Stimulated activated CD8-positive, alpha-beta memory T cell treated with anti-CD3 and anti-CD28 coated beads, Interleukin-7, amount 100 ng/mL, for 4 hours (primary cell): ENCODE results near the gene MATK.
"Not testable (repeated sequence)": the region's sequence is repeated elsewhere in the genome, so short reads cannot be mapped to it uniquely, and the experiment has no call there.

ENCODE experiments used
- DNase-seq, 2 donors: peaks; one replicate each; pipeline ENCODE4 v3.0.0-alpha.2; 2020; ENCODE audit warnings: low read depth in 2 of 2

MATK gene

DNA sequence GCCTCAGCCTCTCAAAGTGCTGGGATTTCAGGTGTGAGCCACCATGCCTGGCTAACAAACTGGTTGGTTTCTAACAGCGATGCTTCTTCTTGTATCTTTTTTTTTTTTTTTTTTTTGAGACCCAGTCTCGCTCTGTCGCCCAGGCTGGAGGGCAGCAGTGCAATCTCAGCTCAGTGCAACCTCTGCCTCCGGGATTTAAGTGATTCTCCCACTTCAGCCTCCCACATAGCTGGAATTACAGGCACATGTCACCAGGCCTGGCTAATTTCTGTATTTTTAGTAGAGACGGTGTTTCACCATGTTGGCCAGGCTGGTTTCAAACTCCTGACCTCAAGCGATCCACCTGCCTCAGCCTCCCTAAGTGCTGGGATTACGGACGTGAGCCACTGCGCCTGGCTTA, 30.0 kb upstream of the MATK start:
- not testable (repeated sequence) for DNase-seq

DNA sequence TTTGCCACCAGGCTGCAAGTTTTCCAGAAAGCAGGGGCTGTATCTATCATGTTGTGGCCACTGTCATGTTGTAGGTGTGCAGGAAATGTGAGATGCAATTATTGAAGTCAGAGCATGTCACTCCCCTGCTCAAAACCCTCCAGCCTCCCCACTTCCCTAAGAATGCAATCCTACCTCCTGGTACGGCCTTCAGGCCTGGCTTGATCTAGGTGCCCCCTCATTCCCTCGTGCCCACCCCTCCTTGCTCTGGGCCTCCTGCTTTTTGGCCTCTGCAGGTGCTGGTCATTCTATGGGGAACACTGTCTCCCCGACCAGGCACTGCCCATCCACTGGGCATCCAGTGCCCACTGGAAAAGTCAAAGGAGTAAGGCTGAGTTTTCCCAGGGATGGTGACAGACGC, 28.5 kb upstream of the MATK start:
- no peak for DNase-seq

DNA sequence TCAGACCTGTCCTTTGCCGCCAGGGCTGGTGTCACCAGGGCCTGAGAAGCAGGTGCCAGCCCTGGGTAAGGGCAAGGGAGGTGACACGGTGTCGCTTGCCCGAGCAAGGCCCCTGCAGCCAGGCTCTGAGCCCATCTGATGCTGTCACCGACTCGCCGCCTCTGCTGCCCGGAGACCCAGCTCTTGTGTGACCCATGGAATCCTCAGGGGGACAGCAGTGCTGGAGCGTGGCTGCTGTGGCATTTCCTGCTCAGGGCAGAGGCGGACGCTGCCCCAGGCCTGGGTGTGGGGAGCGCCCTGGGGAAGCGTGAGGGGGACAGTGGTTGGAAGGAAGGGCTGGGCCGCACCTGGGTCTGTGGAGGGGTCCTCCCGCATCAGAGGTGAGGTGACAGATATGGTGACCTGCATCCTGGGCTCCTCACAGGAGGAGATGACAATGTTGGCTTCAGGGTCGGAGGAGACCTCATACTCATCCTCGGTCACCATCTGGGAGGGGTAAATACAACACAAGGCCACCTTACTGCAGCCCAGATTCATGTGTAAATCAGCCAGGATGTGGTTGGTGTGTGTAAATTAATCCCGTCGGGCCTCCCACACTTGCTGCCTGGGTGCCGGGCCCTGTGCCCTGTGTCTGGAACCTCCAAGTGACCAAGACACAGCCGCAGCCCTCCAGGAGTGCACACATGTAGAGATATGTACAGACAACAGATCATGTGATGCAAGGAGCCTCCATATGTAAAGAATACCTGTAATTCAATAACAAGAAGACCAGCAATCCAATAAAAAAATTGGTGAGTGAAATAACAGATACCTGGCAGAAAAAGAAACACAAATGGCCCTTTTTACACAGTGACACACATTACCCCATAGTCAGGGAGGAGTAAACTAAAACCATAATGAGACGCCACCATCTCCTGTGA, 27.6 kb upstream of the MATK start:
- no peak for DNase-seq

DNA sequence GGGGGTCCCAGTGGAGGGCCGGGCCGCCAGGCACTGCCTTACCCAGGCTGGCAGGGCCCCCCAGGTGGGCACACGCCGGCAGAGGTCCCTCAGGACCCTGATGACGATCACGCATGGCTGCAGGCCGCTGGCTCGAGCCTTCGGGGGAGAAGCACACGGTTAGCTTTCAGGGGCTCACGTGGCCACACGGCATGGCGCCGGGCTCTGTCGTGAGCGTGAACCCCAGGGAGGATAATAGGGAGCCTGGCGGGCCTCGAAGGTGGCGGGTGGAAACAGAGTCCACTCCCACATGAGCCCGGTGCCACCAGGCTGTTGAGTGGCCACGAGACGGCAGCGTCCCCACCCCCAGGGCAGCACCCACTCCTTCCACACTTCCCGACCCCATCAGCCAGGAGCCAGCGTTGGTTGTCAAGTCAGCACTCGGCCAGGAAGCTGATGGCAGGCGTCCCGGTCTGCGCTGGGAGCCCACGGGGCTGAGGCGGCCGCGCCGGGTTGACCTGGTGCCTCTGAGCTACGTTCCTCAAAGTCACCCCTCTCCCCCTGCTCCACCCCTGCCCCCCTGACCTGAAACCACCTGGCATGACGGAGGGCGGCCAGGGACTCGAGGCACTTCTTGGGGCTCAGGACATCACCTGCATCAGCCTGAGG, 24.7 kb upstream of the MATK start:
- DNase-seq, result no peak

DNA sequence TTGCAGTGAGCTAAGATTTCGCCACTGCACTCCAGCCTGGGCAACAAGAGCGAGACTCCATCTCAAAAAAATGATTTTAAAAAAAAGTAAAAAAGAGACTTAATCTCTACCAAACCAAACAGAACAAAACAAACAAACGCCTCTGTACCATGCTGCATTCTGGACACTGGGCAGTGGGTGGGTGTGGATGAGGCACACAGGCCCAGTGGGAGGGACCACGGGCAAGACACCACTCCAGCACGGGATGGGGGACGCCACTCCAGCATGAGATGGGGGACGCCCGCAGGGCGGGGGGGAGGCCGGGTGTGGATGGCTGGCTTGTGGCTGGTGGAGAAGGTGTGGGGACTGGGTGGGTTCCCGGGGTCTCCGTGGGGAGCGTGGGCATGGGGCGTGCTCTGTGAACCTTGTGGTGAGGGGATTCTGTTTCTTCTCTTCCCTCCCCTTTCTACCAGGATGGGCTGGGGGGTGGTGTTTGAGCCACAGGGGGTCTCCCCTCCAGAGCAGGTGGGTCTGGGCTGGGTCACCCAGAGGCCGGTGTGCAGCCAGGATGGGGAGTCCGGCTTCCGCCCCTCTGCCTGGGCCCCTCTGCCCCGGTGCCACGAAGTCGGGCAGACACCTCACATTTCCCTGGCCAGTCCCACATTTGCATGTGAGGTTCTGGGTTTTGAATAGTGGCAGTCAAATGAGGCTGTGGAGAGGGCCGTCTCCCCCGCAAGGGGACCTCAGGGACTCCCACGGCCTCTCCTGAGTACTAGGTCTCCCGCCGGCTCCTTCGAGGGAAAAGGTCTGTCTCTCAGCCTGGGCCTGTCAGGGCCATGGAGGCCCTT, 23.9 kb upstream of the MATK start:
- no peak for DNase-seq

DNA sequence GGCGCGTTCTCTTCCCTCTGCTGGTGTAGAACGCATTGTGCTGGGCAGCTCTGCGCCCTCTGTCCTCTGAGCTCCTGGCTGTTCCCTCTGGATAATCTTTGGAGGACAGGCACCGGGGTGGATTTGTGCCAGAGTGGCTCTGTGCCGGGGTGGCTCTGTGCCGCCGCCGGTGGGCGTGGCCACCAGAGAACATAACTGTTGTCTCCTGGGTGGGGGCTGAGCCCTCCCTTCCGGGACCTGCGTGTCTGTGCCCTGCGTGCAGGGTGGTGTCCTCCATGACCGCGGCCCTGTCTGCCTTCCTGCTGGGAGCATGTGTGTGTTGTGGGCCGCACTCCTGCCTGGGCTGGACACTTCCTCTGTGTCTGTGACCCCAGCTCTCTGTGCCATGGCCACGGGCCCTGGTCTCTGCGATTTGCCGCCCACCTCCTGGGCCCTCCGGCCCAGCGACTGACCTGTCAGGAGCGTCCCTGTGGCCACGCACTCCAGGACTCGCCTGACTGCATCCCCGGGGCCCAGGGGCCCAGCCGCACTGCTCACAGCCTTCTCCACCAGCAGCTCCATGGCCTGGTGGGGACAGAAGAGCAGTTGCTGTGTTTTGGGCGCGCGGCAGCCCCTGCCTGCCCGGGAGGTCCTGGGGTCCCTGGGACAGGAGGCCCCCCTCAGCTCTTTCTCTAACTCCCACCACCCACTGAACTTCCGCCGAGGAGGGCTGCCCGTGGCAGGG, 22.4 kb upstream of the MATK start:
- DNase-seq, result no peak

DNA sequence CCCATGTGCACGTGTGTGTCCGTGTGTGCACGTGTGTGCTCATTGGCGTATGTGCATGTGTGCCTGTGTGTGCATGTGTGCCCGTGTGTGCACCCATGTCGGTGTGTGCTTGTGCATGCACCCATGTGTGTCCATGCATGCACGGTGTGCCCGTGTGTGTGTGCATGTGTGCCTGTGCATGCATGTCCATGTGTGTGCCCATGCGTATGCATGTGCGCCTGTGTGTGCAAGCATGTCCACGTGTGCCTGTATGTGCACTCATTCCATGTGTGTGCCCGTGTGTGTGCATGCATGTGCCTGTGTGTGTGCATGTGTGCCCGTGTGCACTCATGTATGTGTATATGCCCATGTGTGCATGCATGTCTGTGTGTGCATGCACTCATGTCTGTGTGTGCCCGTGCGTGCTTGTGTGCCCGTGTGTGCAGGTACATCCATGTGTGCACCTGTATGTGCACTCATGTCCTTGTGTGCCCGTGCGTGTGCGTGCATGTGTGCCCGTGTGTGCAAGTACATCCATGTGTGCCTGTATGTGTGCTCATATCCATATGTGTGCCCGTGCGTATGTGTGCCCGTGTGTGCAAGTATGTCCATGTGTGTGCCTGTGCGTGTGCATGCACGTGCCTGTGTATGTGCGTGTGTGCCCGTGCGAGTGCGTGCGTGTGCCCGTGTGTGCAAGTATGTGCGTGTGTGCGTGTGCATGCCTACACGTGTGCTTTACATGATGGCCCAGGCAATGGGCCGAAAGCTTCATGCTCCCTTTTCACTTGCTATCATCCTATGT, 21.6 kb upstream of the MATK start:
- no peak for DNase-seq

DNA sequence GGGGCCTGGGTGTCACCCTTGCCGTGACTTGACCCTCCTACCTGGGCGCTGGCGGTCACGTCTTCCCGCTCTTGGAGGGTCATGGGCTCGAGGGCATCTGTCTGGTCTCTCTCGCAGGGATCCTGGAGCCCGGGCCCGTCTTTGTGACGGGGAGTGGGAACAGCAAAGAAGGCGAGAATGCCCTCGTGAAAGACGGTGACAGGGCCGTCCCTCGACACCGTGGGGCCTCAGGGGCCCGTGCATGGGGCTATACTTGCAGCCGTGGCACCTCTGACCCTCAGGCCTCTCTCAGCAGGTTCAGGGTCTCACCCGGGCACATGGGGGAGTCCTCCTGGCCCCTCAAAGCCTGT, 20.9 kb upstream of the MATK start:
- DNase-seq, result no peak

DNA sequence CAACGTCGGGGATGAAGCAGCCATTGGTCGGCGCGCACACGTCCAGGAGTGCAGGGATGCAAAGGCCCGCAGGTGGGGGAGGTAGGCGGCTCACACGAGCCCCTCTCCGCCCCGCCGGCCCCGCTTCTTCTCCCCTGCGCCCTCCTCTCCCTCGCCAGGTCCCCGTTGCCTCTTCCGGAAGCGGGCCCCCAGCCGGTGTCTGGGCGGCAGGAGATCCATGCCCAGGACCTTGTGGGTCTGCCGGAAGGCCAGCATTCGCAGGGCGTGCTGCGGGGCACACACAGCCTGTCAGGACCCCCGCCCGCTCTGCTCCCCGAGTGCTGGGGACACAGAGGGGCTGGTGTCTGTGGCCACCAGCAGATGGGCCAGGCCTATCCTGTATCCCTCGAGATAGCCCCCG, 19.7 kb upstream of the MATK start:
- no peak for DNase-seq

DNA sequence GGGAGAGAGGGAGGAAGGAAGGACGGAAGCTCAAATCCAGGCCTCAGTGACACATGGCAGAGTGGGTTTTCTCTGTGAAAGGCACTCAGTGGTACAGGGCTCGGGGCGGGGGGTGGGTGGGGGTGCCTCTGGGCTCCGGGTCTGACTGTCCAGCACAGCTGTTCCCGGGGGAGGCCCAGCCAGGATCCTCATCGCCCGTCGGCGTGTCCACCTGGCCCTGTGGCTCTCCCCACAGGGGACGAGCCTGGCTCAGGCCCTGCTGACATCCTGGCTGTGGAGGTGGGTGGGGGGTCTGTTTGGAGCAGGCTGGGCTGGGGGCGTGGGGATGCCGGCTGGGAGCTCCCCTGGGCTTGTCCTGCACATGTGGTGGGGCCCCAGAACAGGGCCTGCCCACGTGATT, 18.2 kb upstream of the MATK start:
- DNase-seq, result no peak

DNA sequence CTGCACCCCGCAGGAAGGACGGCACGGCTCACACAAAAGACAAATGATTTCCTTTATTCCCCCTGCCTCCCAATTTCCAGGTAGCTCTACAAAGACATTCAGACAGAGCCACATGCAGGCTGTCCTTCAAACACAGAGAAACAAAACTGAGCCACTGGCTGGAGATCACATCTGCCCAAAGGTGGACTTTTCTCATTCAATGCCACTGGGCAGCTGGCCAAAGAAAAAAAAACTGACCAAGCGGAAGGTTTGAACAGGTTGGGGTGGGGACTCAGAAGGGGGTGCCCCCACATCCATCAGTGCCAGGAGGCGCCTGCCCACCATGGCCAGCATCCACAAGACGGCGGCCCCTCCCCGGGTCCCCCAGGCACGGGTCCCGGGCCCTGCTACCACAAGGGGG, 17.8 kb upstream of the MATK start:
- no peak for DNase-seq

DNA sequence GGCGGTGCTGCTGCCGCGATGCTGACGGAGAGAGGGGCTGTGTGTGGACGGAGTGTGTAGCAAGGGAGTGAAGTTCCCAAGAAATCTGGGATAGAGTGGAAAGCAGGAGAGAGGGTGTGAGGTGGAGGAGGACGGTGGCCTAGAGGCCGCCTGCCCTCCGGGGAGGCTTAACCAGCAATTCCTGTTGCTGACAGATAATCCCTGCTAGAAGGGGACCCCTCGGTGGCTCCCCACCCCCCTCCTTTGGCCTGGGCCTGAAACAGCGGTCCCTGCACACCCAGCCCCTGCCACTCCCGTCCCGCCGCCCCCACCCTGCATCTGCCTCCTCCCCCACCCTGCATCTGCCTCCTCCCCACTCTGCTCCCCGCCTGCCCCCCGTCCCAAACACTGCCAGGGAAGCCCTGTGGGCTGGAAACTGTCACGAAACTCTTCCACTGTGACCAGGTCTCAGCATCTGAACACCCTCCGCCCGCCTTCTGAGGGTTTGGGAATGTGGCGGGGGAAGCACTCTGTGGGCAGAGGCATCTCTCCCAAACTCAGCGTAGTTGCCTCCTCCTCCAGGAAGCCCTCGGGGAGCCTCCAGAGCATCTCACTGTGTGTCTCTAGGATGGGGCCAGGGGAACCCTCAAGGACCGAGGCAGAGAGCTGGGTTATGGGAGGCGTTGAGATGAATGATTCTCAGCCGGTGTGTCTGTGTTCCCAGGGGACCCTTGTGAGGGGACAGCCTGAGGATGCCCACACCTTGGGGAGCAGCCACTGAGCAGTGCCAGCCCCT, 17.1 kb upstream of the MATK start:
- DNase-seq, result no peak

DNA sequence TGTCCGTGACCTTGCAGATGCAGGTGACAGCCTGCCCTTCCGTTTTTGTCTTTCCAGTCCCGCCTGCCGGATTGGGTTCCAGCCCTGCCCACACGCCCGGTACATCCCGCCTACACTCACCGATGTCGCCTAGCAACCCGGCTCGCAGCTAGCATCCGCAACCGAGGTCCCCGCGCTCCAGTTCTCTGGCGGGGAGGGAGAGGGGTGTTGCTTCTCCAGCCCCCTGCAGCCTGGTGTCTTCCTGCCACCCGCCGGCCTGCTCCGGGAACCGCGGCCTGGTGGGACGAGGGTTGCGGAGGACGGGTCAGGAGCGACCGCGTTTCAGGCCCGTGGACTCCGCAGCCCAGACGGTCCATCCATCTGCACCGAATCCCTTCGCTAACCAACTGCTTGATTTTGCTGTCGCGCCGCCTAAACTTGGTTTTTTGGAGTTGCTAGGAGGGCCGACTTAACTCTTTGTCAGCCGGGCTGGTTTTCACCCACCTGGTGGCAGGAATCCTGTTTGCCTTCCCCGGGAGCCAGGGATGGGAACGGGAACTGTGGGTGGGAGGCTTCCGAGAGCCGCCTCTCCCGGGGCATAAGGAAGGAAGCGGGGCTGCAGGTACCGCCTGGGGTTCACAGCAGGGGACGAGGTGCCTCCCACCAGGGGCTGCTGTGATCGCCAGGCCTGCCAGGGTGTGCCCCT, 15.4 kb upstream of the MATK start:
- peak; percentile 41 to 70 for DNase-seq

DNA sequence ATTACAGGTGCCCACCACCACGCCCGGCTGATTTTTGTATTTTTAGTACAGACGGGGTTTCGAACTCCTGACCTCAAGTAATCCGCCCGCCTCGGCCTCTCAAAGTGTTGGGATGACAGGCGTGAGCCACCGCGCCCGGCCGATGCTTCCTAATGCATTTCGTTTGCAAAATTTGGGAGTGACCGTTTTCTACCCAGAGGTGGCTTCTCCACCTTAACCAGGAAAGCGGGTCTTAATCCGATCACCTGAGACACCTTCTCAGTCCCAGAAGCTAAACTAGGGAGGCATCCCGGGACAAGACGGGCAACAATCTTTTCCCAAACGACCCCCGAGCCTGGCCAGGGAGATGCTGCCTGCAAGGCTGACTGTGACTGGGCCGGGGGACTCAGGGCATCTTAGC, 14.8 kb upstream of the MATK start:
- no peak for DNase-seq

DNA sequence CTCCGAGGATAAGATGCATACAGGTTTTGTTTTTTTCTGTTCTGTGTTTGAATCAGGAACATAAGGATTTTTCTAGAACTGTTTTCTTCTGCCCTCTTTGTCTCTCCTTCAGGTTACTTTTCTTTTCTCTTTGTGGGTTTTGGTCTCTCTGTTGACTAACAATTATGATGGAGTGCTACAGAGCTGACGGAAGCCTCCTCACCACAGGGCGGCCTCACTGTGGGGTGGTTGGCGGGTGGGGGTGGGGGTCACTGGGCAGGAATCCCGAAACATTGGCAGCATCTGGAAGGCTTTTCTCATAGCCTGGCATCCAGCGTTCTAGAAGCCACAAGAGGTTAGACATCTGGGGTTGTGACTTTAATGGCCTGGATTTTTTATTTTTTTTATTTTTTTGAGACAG, 12.0 kb upstream of the MATK start:
- no peak for DNase-seq

DNA sequence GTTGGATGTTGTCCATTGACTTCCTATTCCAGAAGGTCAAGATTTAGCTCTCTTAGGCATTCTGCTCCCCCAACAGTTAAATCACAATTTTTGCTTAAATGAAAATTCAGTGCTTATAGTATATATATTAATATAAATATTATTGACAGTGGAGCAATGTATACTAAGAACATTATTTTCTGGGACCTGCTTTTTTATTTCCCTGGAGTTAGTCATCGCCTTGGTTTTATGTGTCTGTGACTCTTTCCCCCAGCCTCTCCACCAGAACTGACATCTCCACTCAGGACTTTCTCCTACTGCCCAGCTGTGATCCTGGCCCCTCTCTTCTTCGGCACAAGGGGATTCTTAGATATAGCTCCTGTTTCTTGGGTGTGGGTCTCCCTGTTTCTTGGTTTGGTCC, 10.2 kb upstream of the MATK start:
- no peak for DNase-seq

DNA sequence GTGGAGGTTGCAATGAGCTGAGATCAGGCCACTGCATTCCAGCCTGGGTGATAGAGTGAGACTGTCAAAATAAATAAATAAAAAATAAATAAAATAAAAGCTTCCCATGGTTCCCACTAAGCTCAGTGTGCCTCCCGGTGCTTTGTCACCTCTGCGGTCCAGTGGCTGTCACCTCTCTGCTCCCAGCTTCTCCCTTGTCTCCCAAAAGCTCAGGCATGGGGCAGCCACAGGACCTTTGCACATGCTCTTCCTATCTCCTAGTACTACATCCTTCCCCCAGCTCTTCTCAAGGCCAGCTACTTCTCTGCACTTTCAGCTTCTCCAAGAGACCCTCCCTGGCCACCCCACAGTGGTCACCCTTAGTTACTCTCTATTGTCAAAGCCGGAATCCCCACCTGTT, 7.6 kb upstream of the MATK start:
- no peak for DNase-seq

DNA sequence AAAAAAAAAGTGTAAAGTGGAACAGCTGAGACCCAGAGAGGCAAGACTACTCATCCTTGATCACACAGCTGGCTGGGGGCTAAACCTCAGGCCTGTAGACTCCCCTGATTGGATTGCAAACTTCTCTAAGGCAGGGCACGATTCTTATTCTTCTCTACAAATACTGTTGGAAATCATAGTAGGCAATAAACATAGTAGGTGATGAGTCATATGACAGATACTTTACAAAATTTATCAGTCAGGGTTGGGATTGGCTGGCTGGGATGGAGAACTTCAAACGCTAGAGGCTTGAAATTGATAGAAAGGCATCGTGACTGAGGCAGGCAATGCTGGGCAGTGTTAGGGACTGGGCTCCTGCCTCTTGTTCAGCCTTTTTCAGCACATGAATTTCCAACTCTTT, 5.9 kb upstream of the MATK start:
- no peak for DNase-seq

DNA sequence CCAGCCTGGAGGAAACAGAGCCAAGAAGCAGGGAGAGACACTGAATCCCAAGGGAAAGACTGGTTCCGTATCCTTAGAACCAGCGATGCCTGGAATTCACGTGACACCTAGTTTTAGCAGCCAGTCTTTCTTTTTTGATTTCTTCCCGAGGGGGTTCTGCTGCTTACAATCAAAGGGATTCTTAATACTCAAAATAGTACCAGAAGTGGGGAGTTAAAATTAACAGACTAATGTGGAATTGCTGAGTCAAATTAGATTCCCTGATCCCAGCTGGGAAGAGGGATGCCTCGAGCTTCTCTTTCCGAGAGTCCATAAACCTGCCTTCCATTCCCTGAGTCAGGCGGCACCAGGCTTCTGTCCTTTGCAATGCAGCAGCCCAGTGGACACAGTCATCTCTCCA, 4.8 kb upstream of the MATK start:
- DNase-seq, result no peak

DNA sequence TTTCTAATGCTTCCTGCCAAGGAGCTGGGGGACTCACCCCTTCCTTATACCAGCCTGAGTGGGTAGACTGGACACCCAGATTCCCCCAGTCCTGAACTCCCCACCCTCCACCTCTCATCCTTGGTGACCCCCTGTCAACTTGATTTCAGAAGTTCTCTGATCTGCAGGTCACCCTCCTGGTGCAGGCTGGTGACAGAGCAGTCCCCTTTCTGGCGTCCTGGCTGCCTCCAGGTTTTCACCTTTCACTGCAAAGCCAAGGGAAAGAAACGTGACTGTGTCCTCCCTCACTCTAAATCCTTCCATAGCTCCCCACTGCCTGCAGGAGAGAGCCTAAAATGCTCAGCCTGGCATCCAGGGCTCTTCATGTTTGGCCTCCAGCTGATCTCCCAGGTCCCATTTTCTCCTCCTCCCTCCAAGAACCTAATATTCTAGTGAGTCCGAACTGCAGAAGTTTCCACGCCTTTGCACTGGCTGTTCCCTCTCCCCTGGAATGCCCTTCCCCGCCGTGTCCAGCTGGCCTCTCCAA, 4.1 kb upstream of the MATK start:
- DNase-seq, result no peak
